OCI-LY7 (cell line): ENCODE data around the gene NOX3. TPM values are rescaled to one million over a fixed set of nuclear protein-coding genes. Genes with fewer than 3 reads are reported as not detected.
A peak's percentile ranks its signal among the peaks of the same experiment; 100 is the strongest.
"Not testable (repeated sequence)": the region's sequence is repeated elsewhere in the genome, so short reads cannot be mapped to it uniquely, and the experiment has no call there.

ENCODE experiments used
- BruUV-seq: library from RNA; stranded (reverse); fragments of 400-500 nt; replicated peaks from 2 replicates; lab custom pipeline; 2021; lab: Mats Ljungman, UMichigan
- CTCF ChIA-PET: fragments of 300-600 bp; sonication (Branson Sonifier 250); formaldehyde crosslinking; loops from one replicate; lab custom pipeline; 2022; ENCODE audit warnings: antibody characterized with exemption; ENCODE audit not compliant: unreplicated experiment; lab: Charles Lee
- POLR2A ChIA-PET: fragments of 300-600 bp; sonication (Branson Sonifier 250); formaldehyde crosslinking; loops from one replicate; lab custom pipeline; 2022; ENCODE audit warnings: antibody characterized with exemption; lab: Charles Lee
- DNase-seq: peaks from one replicate; pipeline ENCODE4 v3.0.0-alpha.2; 2015; ENCODE audit warnings: low spot score
- H2AFZ ChIP-seq: fragments of 200-600 bp; sonication (generic), shearing (Covaris generic); 2 replicates; pipeline ENCODE4 v1.6.1; 2014; ENCODE audit warnings: mild to moderate bottlenecking, antibody characterized with exemption, low read length, moderate library complexity
- H3K27ac ChIP-seq: fragments of 200-600 bp; sonication (generic); 2 replicates; pipeline ENCODE4 v1.5.1; 2014; ENCODE audit warnings: mixed run types, low read depth, mild to moderate bottlenecking, moderate library complexity, low read length, inconsistent platforms; ENCODE audit not compliant: poor library complexity, severe bottlenecking
- H3K36me3 ChIP-seq: fragments of 200-600 bp; sonication (generic); 2 replicates; pipeline ENCODE4 v1.6.1; 2014; ENCODE audit warnings: mild to moderate bottlenecking, antibody characterized with exemption, low read length, moderate library complexity, mixed read lengths; ENCODE audit not compliant: insufficient read depth
- H3K4me1 ChIP-seq: fragments of 200-600 bp; sonication (generic); 2 replicates; pipeline ENCODE4 v1.5.1; 2014; ENCODE audit warnings: mild to moderate bottlenecking, low read length; ENCODE audit not compliant: insufficient read depth, poor library complexity, severe bottlenecking
- H3K4me2 ChIP-seq: fragments of 200-600 bp; sonication (generic); 2 replicates; pipeline ENCODE4 v1.6.1; 2014; ENCODE audit warnings: mild to moderate bottlenecking, low read length
- H3K4me3 ChIP-seq: fragments of 200-600 bp; sonication (generic); 2 replicates; pipeline ENCODE4 v1.5.1; 2014; ENCODE audit warnings: mild to moderate bottlenecking, low read depth, low read length; ENCODE audit not compliant: poor library complexity, severe bottlenecking
- H3K79me2 ChIP-seq: fragments of 200-600 bp; sonication (generic); 2 replicates; pipeline ENCODE4 v1.6.1; 2016; ENCODE audit warnings: low read depth, mild to moderate bottlenecking, low read length, moderate library complexity, mixed read lengths; ENCODE audit not compliant: insufficient read depth
- H3K9me2 ChIP-seq: fragments of 200-600 bp; sonication (generic); 2 replicates; pipeline ENCODE4 v1.6.1; 2016; ENCODE audit warnings: mild to moderate bottlenecking, low read length, mixed read lengths; ENCODE audit not compliant: insufficient read depth
- H3K9me3 ChIP-seq: fragments of 200-600 bp; sonication (generic); 2 replicates; pipeline ENCODE4 v1.6.1; 2014; ENCODE audit warnings: mild to moderate bottlenecking, mixed run types, low read length, mixed read lengths
- H4K20me1 ChIP-seq: fragments of 200-600 bp; sonication (generic); 2 replicates; pipeline ENCODE4 v1.6.1; 2014; ENCODE audit warnings: mild to moderate bottlenecking, antibody characterized with exemption, low read length, moderate library complexity, mixed read lengths; ENCODE audit not compliant: insufficient read depth
- CTCF ChIP-seq: fragments of 200-600 bp; sonication (generic); conservative IDR thresholded peaks from 2 replicates; pipeline ENCODE4 v1.5.1; 2014; ENCODE audit warnings: mild to moderate bottlenecking, antibody characterized with exemption, low read length, moderate library complexity, mixed read lengths
- EZH2phosphoT487 ChIP-seq: fragments of 200-600 bp; sonication (generic); IDR thresholded peaks from 2 replicates; pipeline ENCODE4 v1.6.1; 2018; ENCODE audit warnings: low read depth, borderline replicate concordance, mild to moderate bottlenecking, mixed run types, antibody characterized with exemption, low read length, moderate library complexity, mixed read lengths
- intact Hi-C: fragments of 100-400 bp; cut with micrococcal nuclease; formaldehyde crosslinking; loops from one replicate; pipeline ENCODE4 v1.10.0; 2022; ENCODE audit not compliant: unreplicated experiment
- total RNA-seq, 2 experiments: library from RNA; depleted of rRNA in 1 of 2; stranded (reverse); fragments of >200 nt in 1 of 2; shearing (Covaris generic) in 1 of 2; gene quantifications; 2 replicates each; pipeline ENCODE4 v1.2.3, GENCODE V29; 2014 to 2022

Gene NOX3
- total RNA-seq, 2 experiments from 2014 or later: 0.22 TPM; not detected in 1

- Histone ChIP-seq H3K27ac (no peak overlapping the region), H3K4me3 (no peak overlapping the region), H3K36me3 (no peaks in the 10 kb centered on the region), H2AFZ (0 out of 2 replicates have a peak overlapping the region, but pooled peaks have one; percentile 14), H3K79me2 (no peaks in the 10 kb centered on the region), H3K4me2 (no peak overlapping the region), H4K20me1 (no peaks in the 10 kb centered on the region), H3K9me2 (no peaks in the 10 kb centered on the region), H3K4me1 (no peaks in the 10 kb centered on the region), H3K9me3 (peaks cover 4% of the 10 kb centered on the region; the same call in 1 of the 2 replicates)
- intact Hi-C loops: no loop called here
- ChIA-PET CTCF (no interaction called here), POLR2A (interaction anchor here (0.8 kb wide), 2 partner anchors 10 to 39 kb away, joined by 3 read pairs; no protein-coding TSS in a partner anchor)
- no TSS peak for BruUV-seq
- DNase-seq: no peak
- no peak for TF ChIP-seq CTCF
- TF ChIP-seq EZH2phosphoT487: no peak
Observed at GRCh38 chr6:155493026-155493693, 37.5 kb upstream of the NOX3 start.

GRCh38 chr6:155492061-155492735, 36.6 kb upstream of the NOX3 start:
- TF ChIP-seq EZH2phosphoT487 (no peak), CTCF (no peak)
- Histone ChIP-seq H3K9me2 (no peaks in the 10 kb centered on the region), H3K4me1 (no peaks in the 10 kb centered on the region), H3K4me3 (no peak overlapping the region), H2AFZ (no peak overlapping the region), H3K36me3 (no peaks in the 10 kb centered on the region), H3K27ac (no peak overlapping the region), H3K4me2 (no peak overlapping the region), H4K20me1 (no peaks in the 10 kb centered on the region), H3K9me3 (peaks cover 4% of the 10 kb centered on the region; the same call in 1 of the 2 replicates), H3K79me2 (no peaks in the 10 kb centered on the region)
- intact Hi-C loops: no loop called here
- no TSS peak for BruUV-seq
- no peak for DNase-seq
- ChIA-PET POLR2A (no interaction called here), CTCF (no interaction called here)

GRCh38 chr6:155491421-155491820, 35.8 kb upstream of the NOX3 start:
- Histone ChIP-seq H3K9me3 (peaks cover 4% of the 10 kb centered on the region; the same call in 1 of the 2 replicates), H4K20me1 (no peaks in the 10 kb centered on the region), H3K4me3 (no peak overlapping the region), H3K79me2 (no peaks in the 10 kb centered on the region), H3K27ac (no peak overlapping the region), H3K9me2 (no peaks in the 10 kb centered on the region), H2AFZ (no peak overlapping the region), H3K4me1 (no peaks in the 10 kb centered on the region), H3K36me3 (no peaks in the 10 kb centered on the region), H3K4me2 (no peak overlapping the region)
- no peak for DNase-seq
- CTCF ChIA-PET: no interaction called here
- intact Hi-C loops: no loop called here
- no TSS peak for BruUV-seq
- POLR2A ChIA-PET: no interaction called here
- TF ChIP-seq CTCF: no peak
- no peak for TF ChIP-seq EZH2phosphoT487

GRCh38 chr6:155488197-155488596, 32.6 kb upstream of the NOX3 start:
- not testable (repeated sequence) for H3K4me3 ChIP-seq, H3K36me3 ChIP-seq

More at GRCh38 chr6:155488197-155488596, 32.6 kb upstream of the NOX3 start:
- H3K4me1 ChIP-seq, CTCF ChIA-PET, DNase-seq, H3K79me2 ChIP-seq, H3K4me2 ChIP-seq, H2AFZ ChIP-seq, H4K20me1 ChIP-seq, BruUV-seq, H3K9me3 ChIP-seq, H3K9me2 ChIP-seq, H3K27ac ChIP-seq, intact Hi-C loops: not testable (repeated sequence)
- POLR2A ChIA-PET: interaction anchor here (0.6 kb wide), 1 partner anchor 385 kb away, joined by 6 read pairs; no protein-coding TSS in a partner anchor
